Measurements from ENCODE around the gene RXFP4.

DNA sequence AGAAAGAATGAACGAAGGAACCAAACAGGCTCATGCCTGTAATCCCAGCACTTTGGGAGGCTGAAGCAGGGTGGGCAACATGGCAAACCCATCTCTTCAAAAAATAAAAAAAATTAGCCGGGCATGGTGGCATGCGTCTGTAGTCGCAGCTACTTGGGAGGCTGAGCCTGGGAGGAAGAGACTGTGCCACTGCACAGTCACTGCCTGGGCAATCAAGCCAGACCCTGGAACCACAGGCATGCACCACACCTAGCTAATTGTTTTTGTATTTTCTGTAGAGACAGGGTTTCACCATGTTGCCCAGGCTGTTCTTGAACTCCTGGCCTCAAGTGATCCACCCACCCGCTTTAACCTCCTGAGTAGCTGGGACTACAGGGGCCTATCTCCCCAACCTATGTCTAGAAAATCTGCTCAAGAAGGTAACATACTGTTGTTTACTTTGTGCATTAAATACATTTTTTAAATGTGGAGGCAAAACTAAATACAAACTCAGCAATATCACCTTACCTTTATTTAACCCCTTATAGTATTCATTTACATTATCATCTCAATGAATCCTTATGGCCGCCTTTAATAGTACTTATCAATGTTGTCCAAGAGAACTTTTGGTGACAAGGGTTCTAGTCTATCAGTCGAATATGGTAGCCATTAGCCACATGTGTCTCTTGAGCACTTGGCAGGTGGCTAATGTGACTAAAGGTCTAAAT is 10.0 kb upstream of the RXFP4 start:
- TF ChIP-seq, protein P1, sequence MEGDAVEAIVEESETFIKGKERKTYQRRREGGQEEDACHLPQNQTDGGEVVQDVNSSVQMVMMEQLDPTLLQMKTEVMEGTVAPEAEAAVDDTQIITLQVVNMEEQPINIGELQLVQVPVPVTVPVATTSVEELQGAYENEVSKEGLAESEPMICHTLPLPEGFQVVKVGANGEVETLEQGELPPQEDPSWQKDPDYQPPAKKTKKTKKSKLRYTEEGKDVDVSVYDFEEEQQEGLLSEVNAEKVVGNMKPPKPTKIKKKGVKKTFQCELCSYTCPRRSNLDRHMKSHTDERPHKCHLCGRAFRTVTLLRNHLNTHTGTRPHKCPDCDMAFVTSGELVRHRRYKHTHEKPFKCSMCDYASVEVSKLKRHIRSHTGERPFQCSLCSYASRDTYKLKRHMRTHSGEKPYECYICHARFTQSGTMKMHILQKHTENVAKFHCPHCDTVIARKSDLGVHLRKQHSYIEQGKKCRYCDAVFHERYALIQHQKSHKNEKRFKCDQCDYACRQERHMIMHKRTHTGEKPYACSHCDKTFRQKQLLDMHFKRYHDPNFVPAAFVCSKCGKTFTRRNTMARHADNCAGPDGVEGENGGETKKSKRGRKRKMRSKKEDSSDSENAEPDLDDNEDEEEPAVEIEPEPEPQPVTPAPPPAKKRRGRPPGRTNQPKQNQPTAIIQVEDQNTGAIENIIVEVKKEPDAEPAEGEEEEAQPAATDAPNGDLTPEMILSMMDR (conservative IDR thresholded peaks at IDR 0.05) = no peak
- TF ChIP-seq ZFX (IDR thresholded peaks at IDR 0.05) = no peak
